ENCODE results near the gene IGLL1. TPM values are rescaled to one million over a fixed set of nuclear protein-coding genes. Genes with fewer than 3 reads are reported as not detected.

The IGLL1 gene
- total and polyA plus RNA-seq, 2 experiments from 2014 or later, result not detected

- Histone ChIP-seq H3K79me2 (ENCODE audit: insufficient read depth) (no peaks in the 10 kb centered on the region), H4K20me1 (ENCODE audit: insufficient read depth) (no peaks in the 10 kb centered on the region), H3K4me2 (ENCODE audit: unreplicated experiment) (no peak overlapping the region), H3K9ac (no peak overlapping the region), H3K9me3 (ENCODE audit: low read depth) (no peaks in the 10 kb centered on the region), H2AFZ (no peak overlapping the region), H3K4me1 (ENCODE audit: insufficient read depth) (no peaks in the 10 kb centered on the region), H3K9me2 (ENCODE audit: insufficient read depth) (no peaks in the 10 kb centered on the region), H3K27me3 (replicated peaks; ENCODE audit: insufficient read depth) (peaks cover 31% of the 10 kb centered on the region), H3K36me3 (ENCODE audit: low read depth) (no peaks in the 10 kb centered on the region), H3K27ac (no peak overlapping the region), H3F3A (ENCODE audit: insufficient read depth) (no peaks in the 10 kb centered on the region), H3K4me3 (no peak overlapping the region)
- TF ChIP-seq EZH2 (IDR thresholded peaks at IDR 0.05; ENCODE audit: insufficient read depth, poor library complexity, severe bottlenecking) (no peak), EZH2phosphoT487 (IDR thresholded peaks at IDR 0.05; ENCODE audit: insufficient read depth, low read depth) (no peak)
- in situ Hi-C loops (cut with MboI), result no loop called here
- WGBS, 2 experiments (ENCODE audit: low coverage in 1 of 2, low lambda C conversion rate in 2 of 2, missing lambda C conversion rate in 2 of 2), result 58 to 67% methylated on average over 24 to 37 of the region's 37 CpGs
- no peak for DNase-seq
Measured at GRCh38 chr22:23566705-23567475, 13.2 kb downstream of the IGLL1 start.

GRCh38 chr22:23565915-23566704 lies 14.0 kb downstream of the IGLL1 start:
- Histone ChIP-seq H3K27me3 (replicated peaks; ENCODE audit: insufficient read depth) (peaks cover 31% of the 10 kb centered on the region), H3K36me3 (ENCODE audit: low read depth) (no peaks in the 10 kb centered on the region), H3K4me1 (ENCODE audit: insufficient read depth) (no peaks in the 10 kb centered on the region), H3F3A (ENCODE audit: insufficient read depth) (no peaks in the 10 kb centered on the region), H4K20me1 (ENCODE audit: insufficient read depth) (no peaks in the 10 kb centered on the region), H3K9me3 (ENCODE audit: low read depth) (no peaks in the 10 kb centered on the region), H3K79me2 (ENCODE audit: insufficient read depth) (no peaks in the 10 kb centered on the region), H3K9ac (no peak overlapping the region), H3K4me2 (ENCODE audit: unreplicated experiment) (no peak overlapping the region), H3K27ac (no peak overlapping the region), H3K9me2 (ENCODE audit: insufficient read depth) (no peaks in the 10 kb centered on the region), H3K4me3 (no peak overlapping the region; the same call in 1 of the 2 replicates), H2AFZ (no peak overlapping the region)
- TF ChIP-seq EZH2phosphoT487 (IDR thresholded peaks at IDR 0.05; ENCODE audit: insufficient read depth, low read depth) (0 out of 2 replicates have a peak, but pooled peaks have one; percentile 63), EZH2 (IDR thresholded peaks at IDR 0.05; ENCODE audit: insufficient read depth, poor library complexity, severe bottlenecking) (peak; percentile 84)
- DNase-seq, result no peak
- in situ Hi-C loops (cut with MboI), result no loop called here
- 3% methylated on average over 38 to 65 of the region's 73 CpGs for WGBS, 2 experiments (ENCODE audit: low coverage in 1 of 2, low lambda C conversion rate in 2 of 2, missing lambda C conversion rate in 2 of 2)

- Histone ChIP-seq H3K79me2 (ENCODE audit: insufficient read depth) (no peaks in the 10 kb centered on the region), H4K20me1 (ENCODE audit: insufficient read depth) (no peaks in the 10 kb centered on the region), H3K4me1 (ENCODE audit: insufficient read depth) (no peaks in the 10 kb centered on the region), H3K9me2 (ENCODE audit: insufficient read depth) (no peaks in the 10 kb centered on the region), H3F3A (ENCODE audit: insufficient read depth) (no peaks in the 10 kb centered on the region), H3K9me3 (ENCODE audit: low read depth) (no peaks in the 10 kb centered on the region), H3K27ac (no peak overlapping the region), H3K9ac (no peak overlapping the region), H3K27me3 (replicated peaks; ENCODE audit: insufficient read depth) (peaks cover 31% of the 10 kb centered on the region), H3K36me3 (ENCODE audit: low read depth) (no peaks in the 10 kb centered on the region), H3K4me2 (ENCODE audit: unreplicated experiment) (no peak overlapping the region), H2AFZ (no peak overlapping the region), H3K4me3 (no peak overlapping the region)
- TF ChIP-seq EZH2 (IDR thresholded peaks at IDR 0.05; ENCODE audit: insufficient read depth, poor library complexity, severe bottlenecking) (peak; percentile 45), EZH2phosphoT487 (IDR thresholded peaks at IDR 0.05; ENCODE audit: insufficient read depth, low read depth) (no peak)
- 12% methylated on average over 10 to 11 of the region's 11 CpGs for WGBS, 2 experiments (ENCODE audit: low coverage in 1 of 2, low lambda C conversion rate in 2 of 2, missing lambda C conversion rate in 2 of 2)
- in situ Hi-C loops (cut with MboI), result no loop called here
- DNase-seq, result no peak
Measured at GRCh38 chr22:23565305-23565914, 14.7 kb downstream of the IGLL1 start.

- in situ Hi-C loops (cut with MboI), result no loop called here
- Histone ChIP-seq H4K20me1 (ENCODE audit: insufficient read depth) (no peaks in the 10 kb centered on the region), H2AFZ (no peak overlapping the region), H3K27me3 (replicated peaks; ENCODE audit: insufficient read depth) (peaks cover 38% of the 10 kb centered on the region), H3F3A (ENCODE audit: insufficient read depth) (no peaks in the 10 kb centered on the region), H3K9me3 (ENCODE audit: low read depth) (no peaks in the 10 kb centered on the region), H3K4me2 (ENCODE audit: unreplicated experiment) (no peak overlapping the region), H3K4me1 (ENCODE audit: insufficient read depth) (no peaks in the 10 kb centered on the region), H3K27ac (no peak overlapping the region), H3K9me2 (ENCODE audit: insufficient read depth) (no peaks in the 10 kb centered on the region), H3K4me3 (no peak overlapping the region), H3K9ac (no peak overlapping the region), H3K36me3 (ENCODE audit: low read depth) (no peaks in the 10 kb centered on the region), H3K79me2 (ENCODE audit: insufficient read depth) (no peaks in the 10 kb centered on the region)
- DNase-seq, result no peak
- 74 to 78% methylated on average over 7 of the region's 7 CpGs for WGBS, 2 experiments (ENCODE audit: low coverage in 1 of 2, low lambda C conversion rate in 2 of 2, missing lambda C conversion rate in 2 of 2)
- TF ChIP-seq EZH2phosphoT487 (IDR thresholded peaks at IDR 0.05; ENCODE audit: insufficient read depth, low read depth), result no peak
- TF ChIP-seq EZH2 (IDR thresholded peaks at IDR 0.05; ENCODE audit: insufficient read depth, poor library complexity, severe bottlenecking), result no peak
Measured at GRCh38 chr22:23564276-23564675, 15.8 kb downstream of the IGLL1 start.

Measured in GM23248 (cell line).